HG02763 (cell line): ENCODE data around the gene ZNF688.

Source experiments
- ATAC-seq: cut with Tn5 transposase; IDR thresholded peaks from one replicate; pipeline ENCODE4 v1.9.1; 2021; ENCODE audit warnings: mild to moderate bottlenecking, moderate library complexity; ENCODE audit not compliant: unreplicated experiment

ZNF688 gene

DNA sequence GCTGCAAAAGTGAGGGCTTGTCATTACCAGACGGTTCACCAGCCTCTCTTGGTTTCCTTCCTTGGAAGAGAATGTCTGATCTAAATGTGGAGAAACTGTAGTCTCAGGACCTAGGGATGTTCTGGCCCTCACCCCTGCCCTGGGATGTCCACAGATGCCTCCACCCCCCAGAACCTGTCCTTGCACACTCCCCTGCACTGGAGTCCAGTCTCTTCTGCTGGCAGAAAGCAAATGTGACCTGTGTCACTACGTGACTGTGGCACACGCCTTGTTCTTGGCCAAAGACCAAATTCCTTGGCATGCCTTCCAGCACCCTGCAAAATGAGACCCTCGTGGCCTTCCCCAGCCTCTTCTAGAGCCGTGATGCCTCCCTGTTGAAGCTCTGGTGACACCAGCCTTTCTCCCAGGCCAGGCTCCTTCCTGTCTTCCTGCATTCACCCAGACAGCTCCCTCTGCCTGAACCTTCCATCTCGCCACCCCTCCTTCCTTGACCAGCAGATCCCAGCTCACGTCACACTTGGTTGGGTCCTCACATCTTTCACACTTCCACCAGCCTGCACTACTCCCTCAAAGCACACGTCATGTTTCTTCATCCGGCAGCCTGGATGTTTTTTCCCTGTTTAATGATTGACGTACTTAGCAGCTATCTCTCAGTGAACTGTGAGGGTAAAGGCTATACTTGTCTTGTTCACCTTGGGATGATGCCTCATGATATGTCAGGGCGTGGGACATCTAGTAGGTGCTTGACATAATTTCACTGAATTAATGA is 49.5 kb downstream of the ZNF688 start:
- ATAC-seq = no peak

DNA sequence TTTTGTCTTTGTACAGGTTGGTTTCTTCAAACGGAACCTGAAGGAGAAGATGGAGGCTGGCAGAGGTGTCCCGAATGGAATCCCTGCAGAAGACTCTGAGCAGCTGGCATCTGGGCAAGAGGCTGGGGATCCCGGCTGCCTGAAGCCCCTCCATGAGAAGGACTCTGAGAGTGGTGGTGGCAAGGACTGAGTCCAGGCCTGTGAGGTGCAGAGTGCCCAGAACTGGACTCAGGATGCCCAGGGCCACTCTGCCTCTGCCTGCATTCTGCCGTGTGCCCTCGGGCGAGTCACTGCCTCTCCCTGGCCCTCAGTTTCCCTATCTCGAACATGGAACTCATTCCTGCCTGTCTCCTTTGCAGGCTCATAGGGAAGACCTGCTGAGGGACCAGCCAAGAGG is 50.0 kb downstream of the ZNF688 start:
- no peak for ATAC-seq
